Occipital lobe (tissue), 2 donors: ENCODE data around the gene FUBP1. TPM values are rescaled to one million over a fixed set of nuclear protein-coding genes. Genes with fewer than 3 reads are reported as not detected.
A peak's percentile ranks its signal among the peaks of the same experiment; 100 is the strongest.
"Not testable (repeated sequence)": the region's sequence is repeated elsewhere in the genome, so short reads cannot be mapped to it uniquely, and the experiment has no call there.

ENCODE experiments used
- DNase-seq: peaks from one replicate; lab custom pipeline; 2025; lab: John Stamatoyannopoulos, UW
- total RNA-seq: library from RNA; depleted of rRNA; stranded (reverse); fragments of >200 nt; gene quantifications from one replicate; pipeline ENCODE4 v1.2.3, GENCODE V29; 2014

The FUBP1 gene
- total RNA-seq, 1 donor from 2014 or later = 408 TPM

DNA sequence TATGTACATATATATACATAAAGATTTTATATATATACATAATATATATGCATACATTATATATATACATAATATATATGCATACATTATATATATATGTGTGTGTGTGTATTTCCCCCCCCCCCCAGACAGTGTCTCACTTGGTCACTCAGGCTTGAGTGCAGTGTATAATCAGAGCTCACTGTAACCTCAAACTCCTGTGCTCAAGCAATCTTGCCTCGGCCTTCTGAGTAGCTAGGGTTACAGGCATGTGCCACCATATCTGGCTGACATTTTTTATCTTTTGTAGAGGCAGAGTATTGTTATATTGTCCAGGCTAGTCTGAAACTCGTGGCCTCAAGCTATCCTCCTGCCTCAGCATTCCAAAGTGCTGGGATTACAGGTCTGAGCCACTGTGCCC lies 9.0 kb upstream of the FUBP1 start:
- no peak for DNase-seq

DNA sequence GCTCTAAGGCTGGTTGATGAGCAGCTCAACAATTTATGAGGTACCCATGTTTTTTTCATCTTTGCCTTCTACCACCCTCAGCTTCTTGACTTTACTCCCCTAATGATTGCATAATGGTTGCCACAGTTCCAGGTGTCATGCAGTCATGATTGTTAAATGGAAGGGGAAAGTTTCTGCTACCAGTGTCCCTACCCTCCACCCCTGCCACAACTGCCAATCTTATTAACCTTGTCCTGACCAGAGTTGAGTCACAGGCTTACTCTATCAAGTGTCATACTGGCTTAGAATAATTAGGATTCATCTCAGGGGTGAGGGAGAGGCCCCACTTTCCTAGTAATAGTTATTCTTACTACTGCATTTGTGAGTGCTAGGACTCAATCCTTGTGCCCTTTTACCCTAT lies 7.9 kb upstream of the FUBP1 start:
- DNase-seq = no peak

DNA sequence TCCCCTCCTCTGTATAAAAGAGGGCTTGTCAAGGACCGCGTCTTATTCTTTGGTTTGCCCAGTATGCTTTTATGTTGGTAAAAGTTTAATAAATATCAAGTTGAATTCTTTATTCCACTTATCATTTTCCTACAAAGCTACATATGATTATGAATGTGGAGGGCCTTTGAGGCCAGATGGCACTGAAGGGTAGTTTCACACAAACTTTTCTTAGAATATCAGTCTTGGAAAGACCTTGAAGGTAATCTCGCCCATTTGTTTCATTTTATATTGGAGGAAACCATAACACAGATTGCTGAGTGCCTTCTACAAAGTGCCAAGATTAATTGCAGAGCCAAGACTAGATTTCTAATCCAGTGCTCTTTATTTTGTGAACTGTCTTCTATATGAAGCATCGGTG lies 5.8 kb upstream of the FUBP1 start:
- DNase-seq = no peak

DNA sequence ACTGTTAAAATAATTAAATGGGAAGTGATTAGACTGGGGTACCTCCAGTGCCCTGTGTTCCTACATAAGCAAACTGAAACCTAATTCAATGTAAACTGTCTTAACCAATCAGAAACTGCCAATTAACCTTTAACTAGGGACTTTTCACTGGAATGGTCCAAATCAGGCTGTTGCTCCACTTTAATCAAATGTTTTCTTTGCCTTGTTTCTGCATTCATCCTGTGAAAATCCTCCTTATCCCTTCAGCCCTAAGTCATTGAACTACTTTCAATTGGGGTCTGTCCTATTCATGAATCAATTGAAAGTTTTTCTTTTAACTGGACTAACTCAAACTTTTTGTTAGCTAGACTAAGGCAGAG lies 5.1 kb upstream of the FUBP1 start:
- no peak for DNase-seq

DNA sequence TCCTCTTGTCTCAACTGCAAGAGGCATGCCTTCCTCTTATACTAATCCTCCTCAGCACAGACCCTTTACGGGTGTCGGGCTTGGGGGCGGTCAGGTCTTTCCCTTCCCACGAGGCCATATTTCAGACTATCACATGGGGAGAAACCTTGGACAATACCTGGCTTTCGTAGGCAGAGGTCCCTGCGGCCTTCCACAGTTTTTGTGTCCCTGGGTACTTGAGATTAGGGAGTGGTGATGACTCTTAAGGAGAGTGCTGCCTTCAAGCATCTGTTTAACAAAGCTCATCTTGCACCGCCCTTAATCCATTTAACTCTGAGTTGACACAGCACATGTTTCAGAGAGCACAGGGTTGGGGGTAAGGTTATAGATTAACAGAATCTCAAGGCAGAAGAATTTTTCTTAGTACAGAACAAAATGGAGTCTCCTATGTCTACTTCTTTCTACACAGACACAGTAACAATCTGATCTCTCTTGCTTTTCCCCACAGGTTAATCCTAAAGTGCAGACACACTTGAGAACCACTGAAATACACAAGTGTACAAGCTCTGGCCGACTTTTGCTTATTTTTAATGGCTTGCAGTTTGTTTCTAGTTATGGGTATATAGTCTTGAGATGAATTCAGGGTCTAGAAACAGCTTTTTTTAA lies 4.6 kb upstream of the FUBP1 start:
- DNase-seq = not testable (repeated sequence)

DNA sequence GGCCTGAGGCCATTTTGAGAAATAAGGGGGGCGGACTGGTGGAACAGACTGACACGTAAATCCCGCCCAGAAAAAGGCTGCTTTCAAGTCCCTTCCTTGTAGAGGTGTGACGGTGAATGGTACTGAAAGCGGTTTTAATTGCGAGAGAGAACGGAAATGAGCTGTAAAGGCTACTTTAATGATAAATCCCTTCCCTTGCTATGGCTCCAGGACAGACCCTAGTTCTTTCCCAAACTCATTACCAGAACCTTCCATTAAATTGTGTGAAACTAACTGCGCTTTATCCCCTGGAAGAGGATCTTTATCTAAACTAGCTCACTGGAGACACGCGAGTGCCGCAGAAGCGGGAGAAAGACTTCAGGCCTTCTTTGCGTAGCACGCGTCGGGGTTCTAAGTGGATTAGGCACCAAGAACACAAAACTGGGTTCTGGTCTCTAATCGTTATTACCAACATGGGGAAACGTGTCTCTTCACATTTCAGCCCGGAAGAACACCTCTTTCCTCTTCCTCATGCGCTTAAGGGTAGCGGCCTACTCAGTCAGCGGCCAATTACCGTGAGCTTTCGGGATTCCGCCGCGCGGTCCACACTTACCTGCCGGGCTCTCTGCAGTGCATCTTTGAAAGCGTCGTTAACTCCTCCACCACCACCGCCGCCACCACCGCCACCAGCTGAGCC lies 441 bp downstream of the FUBP1 start:
- DNase-seq = peak; percentile 9

DNA sequence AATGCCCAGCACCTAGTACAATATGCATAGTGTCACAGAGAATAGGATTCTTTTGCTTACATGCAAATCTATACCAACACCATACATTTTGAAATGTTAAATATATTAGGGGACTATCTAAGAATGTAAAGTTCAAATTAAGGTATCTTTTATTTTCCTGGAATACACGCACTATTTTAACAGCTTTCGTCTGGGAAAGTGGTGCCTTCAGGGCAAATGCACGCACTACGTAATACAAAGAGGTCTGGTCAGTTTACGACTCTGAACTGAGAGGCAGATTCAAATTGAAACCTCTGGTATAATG lies 931 bp downstream of the FUBP1 start:
- DNase-seq = no peak

DNA sequence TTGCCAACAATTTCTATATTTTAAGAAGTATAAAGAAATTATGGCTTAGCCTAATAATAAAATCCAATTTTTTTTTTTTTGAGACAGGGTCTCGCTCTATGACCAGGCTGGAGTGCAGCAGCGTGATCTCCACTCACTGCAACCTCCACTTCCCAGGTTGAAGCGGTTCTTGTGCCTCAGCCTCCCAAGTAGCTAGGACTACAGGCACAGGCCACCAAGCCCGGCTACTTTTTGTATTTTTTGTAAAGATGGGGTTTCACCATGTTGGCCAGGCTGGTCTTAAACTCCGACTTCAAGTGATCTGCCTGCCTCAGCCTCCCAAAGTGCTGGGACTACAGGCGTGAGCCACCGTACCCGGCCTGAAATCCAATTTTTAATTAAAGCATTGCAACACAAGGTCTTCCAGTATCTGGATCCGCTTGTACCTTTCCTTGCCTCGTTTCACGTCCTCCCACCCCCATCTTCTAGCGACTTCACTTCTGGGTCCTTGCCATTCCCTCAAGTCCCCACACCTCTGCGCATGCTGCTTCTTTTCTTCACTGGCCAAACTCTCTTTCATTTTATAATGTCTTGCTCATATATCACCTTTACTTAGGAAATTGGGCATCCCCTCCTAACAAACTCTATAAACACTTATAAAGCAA lies 2.3 kb downstream of the FUBP1 start:
- no peak for DNase-seq

DNA sequence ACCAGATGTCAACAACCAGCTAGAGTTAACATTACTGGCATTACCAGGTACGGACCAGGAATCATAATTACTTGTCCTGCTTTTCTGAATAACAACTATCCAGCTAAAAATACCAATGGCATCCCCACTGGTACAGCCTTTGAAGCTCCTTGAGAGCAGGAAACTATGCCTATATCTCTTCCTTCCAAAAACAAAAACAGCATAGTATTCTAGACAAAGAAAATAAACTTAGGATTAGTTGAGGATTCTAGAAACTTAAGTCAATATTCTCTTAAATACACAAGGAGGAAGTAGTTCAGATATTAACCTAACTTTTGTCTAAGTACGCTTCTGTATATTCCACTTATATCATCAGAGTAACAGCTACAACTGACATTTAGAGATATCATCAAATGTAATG lies 3.0 kb downstream of the FUBP1 start:
- DNase-seq = no peak

DNA sequence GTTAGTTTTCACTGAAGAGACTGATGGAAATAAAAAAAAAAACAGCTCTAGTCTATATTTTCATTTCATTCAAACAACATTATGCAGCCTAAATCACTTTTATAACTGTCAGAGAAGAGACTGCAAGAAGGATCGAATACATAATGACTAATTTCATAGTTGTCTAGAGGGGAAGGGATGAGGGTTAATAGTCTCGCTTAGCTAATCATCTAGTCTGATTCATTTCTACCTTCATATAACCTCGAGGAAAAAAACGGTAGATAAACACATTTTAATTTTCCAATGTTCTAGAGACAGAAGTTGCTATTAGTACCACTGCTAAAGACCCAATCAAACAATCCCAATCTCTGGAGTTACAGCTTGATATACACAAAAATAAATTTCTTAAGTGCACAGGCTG lies 3.5 kb downstream of the FUBP1 start:
- DNase-seq = no peak

DNA sequence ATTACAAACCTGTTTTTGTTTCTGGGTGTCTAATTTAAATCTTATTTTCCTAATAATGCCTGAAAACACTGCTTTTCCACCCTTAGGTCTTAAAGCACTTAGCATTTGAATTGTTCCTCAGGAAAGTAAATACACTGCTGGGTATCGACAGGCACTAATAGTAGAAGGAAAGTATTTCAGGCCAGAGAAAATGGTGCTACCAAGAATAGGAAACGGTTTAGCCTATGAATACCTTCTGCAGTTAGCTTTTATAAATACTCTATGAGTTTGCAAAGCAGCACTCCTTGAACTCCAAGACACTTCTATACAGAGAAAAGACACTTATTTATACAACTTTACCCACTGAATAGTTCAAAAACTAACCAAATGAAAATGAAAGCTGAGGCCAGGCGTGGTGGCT lies 6.8 kb downstream of the FUBP1 start:
- no peak for DNase-seq

DNA sequence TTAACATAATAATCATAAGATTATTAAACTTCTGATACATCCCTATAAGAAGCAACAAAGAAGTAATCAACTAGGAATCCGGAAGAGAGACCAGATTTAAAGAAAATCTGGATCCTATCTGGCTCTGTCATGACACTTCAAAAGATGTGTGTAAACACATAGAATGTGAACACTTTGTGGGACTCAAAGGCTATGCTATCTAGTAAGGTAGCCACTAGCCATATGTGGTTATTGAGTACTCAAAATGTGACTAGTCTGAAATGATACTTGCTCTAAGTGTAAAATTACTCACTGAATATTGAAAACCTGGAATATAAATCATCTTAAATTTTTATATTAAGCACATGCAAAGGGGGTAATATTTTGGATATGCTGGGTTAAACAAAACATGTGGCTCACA lies 8.7 kb downstream of the FUBP1 start:
- no peak for DNase-seq

DNA sequence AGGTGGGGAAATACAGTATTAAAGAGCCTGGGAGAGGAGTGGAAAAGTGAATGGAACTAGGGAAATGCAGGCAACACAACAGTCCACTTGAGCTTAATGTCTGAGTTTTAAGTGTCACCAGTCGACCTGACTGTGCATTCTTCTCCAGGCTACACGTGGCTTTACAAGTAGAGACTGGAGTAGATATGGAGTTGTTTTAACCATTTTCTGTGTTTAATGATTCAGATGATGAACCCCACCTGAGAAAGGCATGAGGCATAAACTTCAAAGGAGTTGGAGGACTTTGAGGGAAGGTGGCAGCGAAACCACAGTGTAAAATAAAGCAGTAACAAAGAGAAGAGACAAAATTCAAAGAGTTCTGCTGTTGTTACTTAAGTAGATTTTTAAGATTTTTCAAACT lies 12.6 kb downstream of the FUBP1 start:
- no peak for DNase-seq

DNA sequence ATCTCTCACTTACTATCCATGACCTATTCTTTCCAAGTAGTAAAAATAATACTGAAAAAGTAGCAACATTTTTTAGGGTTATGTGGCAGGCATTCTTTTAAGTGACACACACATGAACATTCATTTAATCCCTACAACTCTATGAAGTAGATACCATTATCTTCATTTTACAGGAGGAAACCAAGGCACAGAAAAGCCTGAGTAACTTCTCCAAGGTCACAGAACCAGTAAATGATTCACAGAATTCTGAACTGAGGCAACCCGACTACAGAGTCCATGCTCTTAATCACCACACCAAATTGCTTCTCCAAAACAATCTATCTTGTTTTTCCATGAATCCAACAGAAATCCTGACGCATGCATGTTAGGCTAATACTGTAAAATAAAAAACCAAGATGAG lies 17.5 kb downstream of the FUBP1 start:
- DNase-seq = no peak

DNA sequence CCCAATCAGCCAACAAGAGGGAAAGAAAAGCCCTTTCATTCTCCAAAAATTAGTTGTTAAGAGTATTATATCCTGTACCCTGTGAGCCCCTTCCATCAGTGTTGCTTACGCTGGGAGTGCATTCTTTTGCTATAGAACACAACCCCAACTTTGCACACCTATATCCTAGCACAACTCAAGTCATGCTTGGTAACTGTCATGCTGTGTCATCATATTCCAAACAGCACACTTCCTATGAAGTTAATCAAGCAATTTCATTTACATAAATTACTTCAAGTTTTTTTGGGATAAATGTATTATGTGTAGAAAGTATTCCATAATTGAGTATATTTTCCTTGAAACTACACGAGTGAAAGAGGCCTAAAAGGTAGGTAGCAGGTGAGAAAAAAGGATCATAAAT lies 20.0 kb downstream of the FUBP1 start:
- no peak for DNase-seq

DNA sequence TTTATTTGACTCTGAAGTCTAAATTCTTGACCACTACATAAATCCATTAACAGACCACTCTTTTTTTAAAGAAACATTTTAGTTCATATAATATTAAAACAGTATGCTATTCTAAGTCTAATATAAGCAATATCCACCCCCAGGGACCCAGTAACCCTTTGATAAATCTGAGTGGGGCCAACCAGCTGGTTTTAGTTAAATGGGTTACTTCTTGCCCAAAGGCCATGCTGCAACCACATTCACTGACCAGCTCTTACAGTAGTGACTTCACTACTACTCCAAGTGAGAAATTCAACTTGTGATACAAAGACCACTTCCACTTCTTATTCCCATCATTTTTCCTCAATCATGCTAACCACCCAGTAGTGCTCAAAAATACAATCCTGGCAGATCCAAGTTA lies 20.5 kb downstream of the FUBP1 start:
- DNase-seq = no peak

DNA sequence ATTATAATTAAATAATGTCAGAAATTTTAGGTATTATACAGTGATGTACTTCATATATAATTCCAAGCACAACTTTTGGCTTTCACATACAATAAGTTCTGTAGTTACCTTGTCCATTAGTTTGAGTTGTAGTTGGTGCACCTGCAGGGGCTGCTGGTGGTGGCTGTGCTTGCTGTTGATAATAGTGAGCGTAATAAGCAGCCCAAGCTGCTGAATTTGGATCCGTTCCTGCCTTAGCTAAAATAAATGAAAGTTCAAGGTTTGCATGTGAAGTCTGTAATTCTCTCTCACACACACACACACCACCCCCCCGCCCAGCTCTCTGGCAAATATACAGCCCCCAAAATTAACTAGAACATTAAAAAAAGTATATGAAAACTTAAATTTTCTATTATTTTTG lies 22.4 kb downstream of the FUBP1 start:
- no peak for DNase-seq

DNA sequence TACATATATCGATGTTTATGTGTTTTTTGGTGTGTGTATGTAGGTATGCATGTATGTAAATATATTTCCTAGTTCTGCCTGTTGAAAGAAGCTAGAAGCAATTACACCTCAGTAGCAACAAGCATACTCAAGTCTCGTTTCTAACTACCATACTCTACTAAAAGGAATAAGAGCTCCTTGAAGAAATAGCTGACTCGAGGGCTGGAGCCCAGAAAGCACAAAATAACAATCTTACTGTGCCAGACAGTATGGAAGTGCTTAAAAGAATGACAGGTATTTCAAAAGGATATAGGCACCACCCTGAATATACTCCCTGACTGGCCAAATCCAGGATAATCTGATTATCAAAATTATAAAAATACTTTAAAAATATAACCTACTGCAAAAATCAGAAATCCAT lies 23.2 kb downstream of the FUBP1 start:
- no peak for DNase-seq

DNA sequence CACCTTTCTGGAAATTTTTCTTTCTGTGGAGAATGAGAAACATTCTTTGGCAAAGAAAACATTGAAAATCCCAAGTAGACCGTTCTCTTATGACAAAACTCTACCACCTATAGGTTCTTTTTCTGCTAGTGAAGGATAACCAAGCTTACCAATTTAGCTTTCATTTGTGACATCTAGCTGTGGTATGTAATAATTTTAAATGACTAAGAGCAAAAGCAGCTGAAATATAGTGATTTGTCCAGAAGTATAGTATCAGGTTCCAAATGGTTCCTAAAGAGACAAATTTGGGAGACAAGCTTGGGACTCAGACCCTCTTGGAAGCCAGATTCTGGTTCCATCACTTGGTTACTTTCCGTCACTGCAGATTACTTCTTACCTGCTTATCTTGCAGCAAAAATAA lies 24.4 kb downstream of the FUBP1 start:
- no peak for DNase-seq

DNA sequence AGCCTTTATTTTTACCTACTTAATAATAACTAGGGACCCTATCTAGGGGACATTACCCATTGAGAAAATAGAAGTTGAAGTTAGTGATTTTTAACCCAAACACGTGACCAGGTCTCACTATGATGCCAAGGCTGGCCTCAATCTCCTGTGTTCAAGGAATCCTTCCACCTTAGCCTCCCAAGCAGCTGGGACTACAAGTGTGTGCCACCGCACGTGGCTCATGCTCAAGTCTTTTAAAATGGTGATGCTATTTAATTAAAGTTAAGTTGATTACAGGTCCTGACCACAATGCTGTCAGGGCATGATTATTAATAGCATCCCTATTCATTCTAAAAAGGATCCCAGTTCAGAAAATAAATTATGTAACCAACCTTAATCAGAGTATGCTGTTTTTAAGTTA lies 25.0 kb downstream of the FUBP1 start:
- no peak for DNase-seq

DNA sequence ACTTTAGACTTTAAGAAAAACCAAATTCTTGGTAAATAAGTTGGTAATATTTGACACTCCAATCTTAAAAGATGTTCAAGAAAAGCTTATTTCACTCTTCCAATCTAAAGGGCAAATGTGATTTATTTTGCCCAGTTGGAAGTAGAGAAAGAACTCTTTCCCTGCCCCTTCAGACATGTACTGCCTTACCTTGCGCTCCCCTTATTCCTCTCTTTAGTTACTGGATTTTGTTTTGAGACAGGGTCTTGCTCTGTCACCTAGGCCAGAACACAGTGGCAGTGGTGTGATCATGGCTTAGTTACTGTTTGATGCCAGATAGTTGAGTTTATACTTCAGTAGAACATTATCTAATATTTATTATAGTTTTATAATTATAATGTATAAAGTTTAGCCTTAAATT lies 27.5 kb downstream of the FUBP1 start:
- no peak for DNase-seq

DNA sequence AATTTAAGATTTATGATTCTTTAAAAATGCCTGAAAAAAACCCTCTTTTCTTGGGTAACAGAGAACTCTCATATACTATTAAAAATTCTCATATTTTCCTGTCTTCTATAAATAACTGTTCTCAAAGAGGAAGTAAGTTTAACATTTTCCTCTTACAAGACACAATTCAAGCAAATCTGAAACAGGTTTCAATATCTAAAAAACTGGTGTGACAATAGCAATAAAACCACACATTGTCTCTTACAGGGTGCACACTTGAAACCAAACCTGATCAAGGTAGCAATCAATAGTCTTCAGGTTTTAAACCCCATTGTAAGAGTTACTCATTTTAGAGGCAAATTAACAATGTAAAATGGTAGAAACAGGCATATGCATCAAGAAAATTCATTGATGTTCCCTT lies 28.0 kb downstream of the FUBP1 start:
- DNase-seq = no peak

DNA sequence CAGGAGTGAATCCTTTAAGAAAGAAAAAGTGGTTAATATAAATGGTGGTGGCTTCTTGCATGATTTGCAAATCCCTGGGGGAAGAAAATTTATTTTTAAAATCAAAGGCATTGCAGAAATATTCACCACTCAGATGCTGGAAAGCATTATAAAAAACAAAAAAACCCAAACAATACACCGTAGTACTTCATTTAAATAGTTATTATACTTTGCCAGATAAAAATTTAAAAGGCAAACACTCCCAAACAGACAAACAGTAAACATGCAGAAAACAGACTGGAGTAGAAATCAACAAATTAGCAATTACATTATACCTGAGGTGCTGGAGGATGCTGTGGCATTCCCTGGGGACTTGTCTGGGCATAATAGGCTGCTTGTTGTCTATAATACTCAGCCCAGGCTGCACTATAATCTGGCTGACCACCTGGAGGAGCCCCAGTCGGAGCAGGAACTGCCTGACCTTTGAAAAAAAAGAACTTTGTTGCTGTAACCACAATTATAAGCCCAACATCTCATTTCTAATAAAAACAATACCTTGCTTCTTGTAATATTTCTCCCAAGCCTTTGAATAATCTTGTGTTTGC lies 29.9 kb downstream of the FUBP1 start:
- no peak for DNase-seq
